ENCODE measurements around the gene KANTR.

The KANTR gene, protein sequence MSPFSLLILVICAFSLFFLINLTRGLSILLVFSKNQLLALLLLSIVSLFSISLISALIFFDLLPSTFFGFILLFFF

DNA sequence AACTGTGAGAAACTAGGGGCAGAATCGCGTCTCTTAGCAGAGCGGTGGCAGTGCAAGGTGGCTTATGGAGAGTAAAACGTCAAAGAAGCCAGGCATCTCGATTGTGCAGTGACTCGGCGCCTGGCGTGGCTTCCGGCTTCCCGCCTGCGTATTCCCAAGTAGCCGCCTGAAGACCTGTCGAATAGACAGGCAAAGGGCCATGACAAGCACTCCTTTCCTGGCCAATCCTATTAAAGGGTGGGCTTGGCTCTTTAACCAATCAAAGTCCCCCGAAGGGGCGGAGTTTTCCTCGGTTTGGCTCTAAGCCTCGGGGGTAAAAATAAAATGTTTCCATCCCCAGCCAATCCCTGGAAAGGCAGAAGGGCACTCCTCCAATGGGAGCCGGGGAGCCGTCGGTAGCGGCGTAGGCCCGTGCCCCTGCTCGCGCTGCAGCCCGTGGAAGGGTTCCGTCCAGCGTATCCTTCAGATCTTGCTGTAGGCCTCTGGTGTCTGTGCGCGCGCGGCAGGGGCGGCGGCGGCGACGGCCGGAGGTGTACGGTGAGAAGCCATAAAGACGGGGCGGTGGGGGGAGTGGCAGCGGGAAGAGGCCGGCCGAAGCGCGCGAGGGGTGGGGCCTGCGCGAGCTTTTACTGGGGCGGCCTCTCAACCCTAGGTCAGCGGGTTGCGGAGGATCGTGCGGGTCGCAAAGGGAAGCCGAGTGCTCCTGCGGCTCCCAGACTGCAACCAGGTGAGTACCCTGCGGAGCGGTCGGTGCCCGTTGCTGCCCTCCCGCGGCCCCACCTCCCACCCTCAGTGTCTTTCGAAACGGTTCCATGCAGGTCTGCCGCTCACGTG is at the start of gene KANTR:
Gene KANTR (plus strand): TSS at position 395 of the 834 bp plus-strand sequence. CDS start 30,131 bp downstream, outside the sequence.
- H3K9ac ChIP-seq = peak within 1 kb of the TSS; percentile 66 to 81 (median 77)
- peaks cover 36 to 80% (median 64%) of the 10 kb centered on the region in 11 experiments for H3K27me3 ChIP-seq

DNA sequence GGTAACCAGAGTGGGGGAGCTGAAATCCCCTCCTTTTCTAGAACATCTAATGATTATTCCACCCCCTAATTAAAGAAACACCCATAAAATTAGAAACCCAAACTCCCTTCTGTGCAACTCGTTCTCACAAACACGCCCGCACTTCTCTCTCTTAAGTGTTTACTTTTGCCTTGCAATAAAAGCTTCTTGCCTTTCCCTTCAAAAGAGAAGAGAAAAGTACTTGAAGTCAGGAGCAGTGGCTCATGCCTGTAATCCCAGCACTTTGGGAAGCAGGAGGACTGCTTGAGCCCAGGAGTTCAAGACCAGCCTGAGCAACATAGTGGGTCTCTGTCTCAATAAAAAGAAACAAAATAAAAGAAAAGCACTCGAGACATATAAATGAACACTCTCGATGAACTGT is 48.9 kb upstream of the KANTR start:
- H4K20me1 ChIP-seq = peaks cover 0 to 9% (median 0%) of the 10 kb centered on the region in 11 experiments; a peak in 1 of 22 replicates
- TF ChIP-seq Cebpa-rat (IDR thresholded peaks at IDR 0.05) = no peak
- no peak overlapping the region for H3K4me3 ChIP-seq
- no peak overlapping the region for H3K9ac ChIP-seq
- no peaks in the 10 kb centered on the region for H3K36me3 ChIP-seq
- no peaks in the 10 kb centered on the region; a peak in 1 of 22 replicates for H3K9me3 ChIP-seq (replicated peaks in 1 of 11)
- no peak overlapping the region for H3K4me2 ChIP-seq
- H3K27ac ChIP-seq = no peak overlapping the region
- H3K27me3 ChIP-seq = peaks cover 61 to 81% (median 78%) of the 10 kb centered on the region in 11 experiments
- peaks cover 10 to 16% (median 15%) of the 10 kb centered on the region in 10 experiments; a peak in 17 of 20 replicates for H3K4me1 ChIP-seq

More for the DNA sequence above, at the start of gene KANTR:
- H3K36me3 ChIP-seq = peaks cover 0 to 7% (median 3%) of the 10 kb centered on the region in 11 experiments; a peak in 8 of 22 replicates
- peak within 1 kb of the TSS; percentile 61 to 75 (median 68) for H3K4me3 ChIP-seq
- no peaks in the 10 kb centered on the region for H3K9me3 ChIP-seq (replicated peaks in 1 of 11)
- peak within 1 kb of the TSS; percentile 17 to 77 (median 72); a peak in 20 of 22 replicates for H3K27ac ChIP-seq
- peaks cover 0 to 9% (median 8%) of the 10 kb centered on the region in 10 experiments; a peak in 13 of 20 replicates for H3K4me1 ChIP-seq
- TF ChIP-seq Cebpa-rat (IDR thresholded peaks at IDR 0.05) = no peak
- H4K20me1 ChIP-seq = 0 out of 22 replicates have a peak, but pooled peaks cover 0 to 8% (median 0%) of the 10 kb centered on the region in 11 experiments
- peak within 1 kb of the TSS; percentile 65 to 83 (median 78) for H3K4me2 ChIP-seq

DNA sequence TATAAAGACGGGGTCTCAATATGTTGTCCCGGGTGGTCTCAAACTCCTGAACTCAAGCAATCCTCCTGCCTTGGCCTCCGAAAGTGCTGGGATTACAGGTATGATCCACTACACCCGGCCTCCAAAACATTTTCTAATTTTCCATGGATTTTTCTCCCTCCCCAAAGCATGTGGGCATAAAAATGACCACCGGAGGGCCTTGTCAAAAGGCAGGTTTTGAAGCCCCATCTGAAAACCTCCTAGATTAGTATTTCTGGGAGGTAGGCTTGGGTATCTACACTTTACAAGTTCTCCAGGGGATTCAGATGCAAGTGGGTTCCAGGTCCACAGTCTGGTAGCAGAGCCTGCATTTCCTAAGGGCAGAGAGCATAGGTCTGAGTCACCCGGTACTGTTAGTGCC is 46.7 kb upstream of the KANTR start:
- Histone ChIP-seq H3K36me3 (no peaks in the 10 kb centered on the region; a peak in 1 of 22 replicates), H4K20me1 (peaks cover 0 to 27% (median 9%) of the 10 kb centered on the region in 11 experiments; a peak in 7 of 22 replicates), H3K9me3 (replicated peaks in 1 of 11) (no peaks in the 10 kb centered on the region; a peak in 1 of 22 replicates), H3K27me3 (peaks cover 47 to 63% (median 57%) of the 10 kb centered on the region in 11 experiments), H3K4me3 (no peak overlapping the region), H3K27ac (peak overlapping the region in 1 of 11 experiments; percentile 66; a peak in 1 of 22 replicates), H3K9ac (peak overlapping the region in 1 of 11 experiments; percentile 82; a peak in 2 of 22 replicates), H3K4me2 (peak overlapping the region in 9 of 11 experiments; percentile 49 to 79 (median 73); a peak in 13 of 22 replicates), H3K4me1 (peaks cover 18 to 33% (median 29%) of the 10 kb centered on the region in 10 experiments; a peak in 17 of 20 replicates)
- TF ChIP-seq Cebpa-rat (IDR thresholded peaks at IDR 0.05) = no peak

DNA sequence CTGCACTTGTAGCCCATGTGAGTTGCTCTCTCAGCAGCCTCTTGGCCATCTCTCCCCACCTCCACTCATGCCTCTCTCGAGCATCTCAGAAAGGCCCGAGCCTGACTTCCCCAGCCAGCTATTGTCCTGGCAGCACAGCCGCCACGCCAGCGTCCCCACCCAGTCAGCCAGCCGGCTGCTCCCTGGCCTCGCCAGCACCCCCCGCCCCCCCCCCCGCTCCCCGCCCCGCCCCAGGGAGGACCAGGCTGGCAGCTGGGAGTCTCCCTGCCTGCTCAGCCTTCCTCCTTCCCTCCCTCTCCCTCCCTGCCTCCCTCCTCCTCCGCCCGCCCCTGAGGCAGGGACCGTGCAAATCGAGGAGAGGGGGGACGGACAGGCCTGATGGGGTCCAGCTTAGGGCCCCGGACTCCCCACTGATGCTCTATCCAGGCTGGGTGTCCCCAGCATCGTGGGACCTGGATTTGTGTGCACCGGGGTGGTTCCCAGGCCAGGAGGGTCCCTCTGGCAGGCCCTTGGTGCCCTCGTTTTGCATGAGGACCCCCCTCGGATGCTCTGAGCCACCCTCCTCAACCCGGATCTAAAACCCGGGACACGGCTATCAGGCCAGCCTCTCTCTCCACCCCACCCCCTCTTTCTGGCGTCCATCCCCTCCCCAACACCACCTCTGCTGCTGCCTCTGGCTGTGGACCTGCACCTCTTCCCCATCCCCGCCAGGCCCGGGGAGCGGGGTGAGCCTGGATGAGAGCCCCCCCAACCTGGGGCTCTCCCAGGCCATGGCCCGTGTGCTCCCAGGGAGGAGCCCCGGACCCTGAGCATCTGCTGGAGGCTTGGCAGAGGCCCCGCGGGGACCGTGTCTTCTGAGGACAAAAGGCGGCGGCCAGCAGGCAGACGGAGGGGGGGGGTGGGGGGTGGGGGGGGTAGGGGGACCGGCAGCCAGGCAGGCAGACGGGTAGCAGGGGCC is 45.5 kb upstream of the KANTR start, which contains the start of gene GPR173:
Gene GPR173 (plus strand): TSS at position 621 of the 958 bp plus-strand sequence. CDS start 27,833 bp downstream, outside the sequence.
- no peak for TF ChIP-seq Cebpa-rat (IDR thresholded peaks at IDR 0.05)
- Histone ChIP-seq H3K4me2 (peak within 1 kb of the TSS; percentile 72 to 81 (median 74)), H3K9me3 (replicated peaks in 1 of 11) (no peaks in the 10 kb centered on the region; a peak in 1 of 22 replicates), H3K27ac (peak within 1 kb of the TSS in 10 of 11 experiments; percentile 52 to 90 (median 78); a peak in 19 of 22 replicates), H3K4me1 (peaks cover 18 to 33% (median 29%) of the 10 kb centered on the region in 10 experiments; a peak in 17 of 20 replicates), H3K9ac (peak within 1 kb of the TSS; percentile 63 to 86 (median 79)), H3K4me3 (peak within 1 kb of the TSS; percentile 37 to 72 (median 62)), H4K20me1 (peaks cover 0 to 27% (median 9%) of the 10 kb centered on the region in 11 experiments; a peak in 7 of 22 replicates), H3K27me3 (peaks cover 37 to 51% (median 45%) of the 10 kb centered on the region in 11 experiments), H3K36me3 (no peaks in the 10 kb centered on the region; a peak in 1 of 22 replicates)

DNA sequence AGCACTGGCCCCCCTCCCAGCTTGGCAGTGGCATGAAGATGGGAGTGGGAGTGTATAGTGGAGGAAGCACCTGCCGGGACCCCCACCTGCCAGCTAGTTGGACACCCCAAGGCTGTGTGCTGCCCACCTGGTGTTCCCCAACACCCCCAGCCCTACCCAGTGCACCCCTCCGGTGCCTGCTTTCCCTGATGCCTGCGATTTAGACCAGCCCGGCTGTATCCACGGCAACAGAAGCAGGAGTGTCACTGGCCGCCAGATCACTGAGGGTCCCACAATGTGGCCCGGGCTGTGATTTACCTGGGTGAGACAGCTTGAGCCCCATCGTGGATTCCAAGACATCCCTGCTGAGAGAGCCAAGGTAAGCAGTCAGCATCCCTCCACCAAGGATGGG is 44.8 kb upstream of the KANTR start:
- no peak for TF ChIP-seq Cebpa-rat (IDR thresholded peaks at IDR 0.05)
- peak overlapping the region in 10 of 11 experiments; percentile 32 to 86 (median 78); a peak in 16 of 22 replicates for H3K9ac ChIP-seq
- no peaks in the 10 kb centered on the region; a peak in 1 of 22 replicates for H3K9me3 ChIP-seq (replicated peaks in 1 of 11)
- H3K4me3 ChIP-seq = peak overlapping the region in 9 of 10 experiments; percentile 53 to 72 (median 62); a peak in 18 of 20 replicates
- H3K4me1 ChIP-seq = peaks cover 18 to 33% (median 29%) of the 10 kb centered on the region in 10 experiments; a peak in 17 of 20 replicates
- peaks cover 0 to 27% (median 9%) of the 10 kb centered on the region in 11 experiments; a peak in 7 of 22 replicates for H4K20me1 ChIP-seq
- peaks cover 30 to 44% (median 38%) of the 10 kb centered on the region in 11 experiments for H3K27me3 ChIP-seq
- peak overlapping the region; percentile 37 to 81 (median 73) for H3K4me2 ChIP-seq
- H3K36me3 ChIP-seq = no peaks in the 10 kb centered on the region; a peak in 1 of 22 replicates
- no peak overlapping the region for H3K27ac ChIP-seq

DNA sequence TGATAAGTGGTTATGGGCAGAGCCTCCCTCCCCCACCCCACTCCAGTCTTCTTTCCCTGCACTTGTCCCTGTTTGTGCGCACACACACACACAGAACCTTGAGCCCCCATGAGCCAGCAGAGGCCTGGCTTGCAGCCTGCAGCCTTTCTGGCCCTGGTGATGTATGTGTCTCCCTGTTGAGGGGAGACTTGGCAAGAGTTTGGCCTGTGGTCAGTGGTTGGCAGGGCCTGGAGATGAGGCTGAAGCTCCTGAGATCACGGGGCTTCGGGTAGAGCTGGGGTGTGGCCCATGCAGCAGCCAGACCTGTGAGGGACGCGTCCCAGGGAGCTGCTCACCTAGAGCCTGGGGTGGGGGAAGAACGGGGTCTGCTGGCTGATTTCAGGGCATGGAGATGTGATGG is 43.1 kb upstream of the KANTR start:
- Histone ChIP-seq H4K20me1 (peaks cover 0 to 27% (median 9%) of the 10 kb centered on the region in 11 experiments; a peak in 7 of 22 replicates), H3K4me1 (peaks cover 18 to 33% (median 29%) of the 10 kb centered on the region in 10 experiments; a peak in 17 of 20 replicates), H3K4me2 (peak overlapping the region; percentile 37 to 81 (median 73); a peak in 21 of 22 replicates), H3K4me3 (no peak overlapping the region; a peak in 2 of 20 replicates), H3K9ac (no peak overlapping the region), H3K27ac (no peak overlapping the region), H3K27me3 (peaks cover 15 to 29% (median 21%) of the 10 kb centered on the region in 11 experiments; a peak in 21 of 22 replicates), H3K9me3 (replicated peaks in 1 of 11) (no peaks in the 10 kb centered on the region), H3K36me3 (no peaks in the 10 kb centered on the region; a peak in 1 of 22 replicates)
- TF ChIP-seq Cebpa-rat (IDR thresholded peaks at IDR 0.05) = no peak

DNA sequence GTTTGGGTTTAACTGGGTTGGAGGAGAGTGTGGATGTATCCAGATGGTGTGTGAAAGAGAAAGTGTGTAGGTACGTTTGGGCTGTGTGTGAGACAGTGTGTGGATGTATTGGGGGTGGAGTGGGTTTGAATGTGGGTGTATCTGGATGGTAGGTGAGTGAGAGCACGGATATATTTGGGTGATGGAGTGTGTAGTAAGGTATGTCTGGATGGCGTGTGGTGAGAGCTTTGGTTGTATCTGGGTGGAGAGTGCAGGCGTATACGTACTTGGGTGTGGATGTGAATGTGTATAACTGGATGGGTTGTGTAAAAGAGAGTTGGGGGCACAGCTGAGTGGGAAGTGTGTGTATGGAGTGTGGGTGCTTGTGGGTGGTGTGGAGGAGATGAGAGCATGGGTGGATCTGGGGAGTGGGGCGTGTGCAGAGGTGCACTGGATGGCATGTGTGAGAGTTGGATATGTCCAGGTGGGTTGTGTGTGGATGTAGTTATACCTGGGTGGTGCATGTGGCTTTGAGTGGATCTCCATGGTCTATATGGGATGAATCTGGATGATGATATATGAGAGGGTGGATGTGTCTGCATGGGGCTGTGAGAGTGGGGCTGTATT is 38.6 kb upstream of the KANTR start:
- TF ChIP-seq Cebpa-rat (IDR thresholded peaks at IDR 0.05) = no peak
- Histone ChIP-seq H3K4me3 (no peak overlapping the region), H3K27me3 (peaks cover 0 to 4% (median 0%) of the 10 kb centered on the region in 11 experiments; a peak in 4 of 22 replicates), H3K27ac (no peak overlapping the region), H3K4me2 (no peak overlapping the region), H3K9me3 (replicated peaks in 1 of 11) (no peaks in the 10 kb centered on the region), H3K4me1 (peaks cover 5 to 15% (median 10%) of the 10 kb centered on the region in 10 experiments; a peak in 16 of 20 replicates), H3K9ac (no peak overlapping the region), H4K20me1 (peaks cover 0 to 29% (median 9%) of the 10 kb centered on the region in 11 experiments; a peak in 7 of 22 replicates), H3K36me3 (no peaks in the 10 kb centered on the region; a peak in 1 of 22 replicates)
